ENCODE data around the gene LRIG2. TPM values are rescaled to one million over a fixed set of nuclear protein-coding genes. Genes with fewer than 3 reads are reported as not detected.

The LRIG2 gene
- total and polyA plus RNA-seq, 9 of the 15 experiments (the other 6 are each of a cell fraction or from before 2014, with no cell fraction given), result 1.8 to 28.1 (median 11.5) TPM

DNA sequence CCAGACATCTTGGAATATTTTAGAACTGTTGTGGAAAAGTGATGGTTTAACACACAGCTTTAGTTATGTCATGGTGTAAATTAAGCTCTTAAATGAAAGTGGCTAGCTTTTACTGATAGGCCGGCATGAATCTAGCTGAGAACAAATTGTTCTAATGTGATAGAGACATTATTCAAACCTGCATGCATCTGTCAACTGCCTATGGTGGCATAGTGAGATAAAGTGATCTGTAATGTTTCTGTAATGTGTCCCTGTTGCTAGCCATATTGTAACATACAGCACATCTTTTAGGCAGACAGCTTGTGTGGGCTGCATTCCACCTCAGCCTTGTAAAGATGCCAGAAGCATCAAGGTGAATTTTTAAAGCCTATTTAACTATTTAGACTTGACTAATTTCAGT lies 16.0 kb downstream of the LRIG2 start (continued):
- peak; percentile 64 for TF ChIP-seq TCF3 (CRISPR knock-in tag; IDR thresholded peaks at IDR 0.05)
- TF ChIP-seq SMARCE1 (IDR thresholded peaks at IDR 0.05), result no peak
- no peak for TF ChIP-seq PBX2 (CRISPR knock-in tag; IDR thresholded peaks at IDR 0.05; ENCODE audit: low read depth)
- peak; percentile 91 for TF ChIP-seq PBX2 (tag; conservative IDR thresholded peaks at IDR 0.05; ENCODE audit: low read depth)
- peak; percentile 44; the same call in 1 of the 2 replicates for TF ChIP-seq TAL1 (IDR thresholded peaks at IDR 0.05)
- TF ChIP-seq ARID1B (IDR thresholded peaks at IDR 0.05), result peak; percentile 65
- peak; percentile 49; the same call in 1 of the 2 replicates for TF ChIP-seq PKNOX1 (IDR thresholded peaks at IDR 0.05)
- TF ChIP-seq SMARCA4 (IDR thresholded peaks at IDR 0.05), result 0 out of 2 replicates have a peak, but pooled peaks have one; percentile 27
- peak; percentile 50; the same call in 1 of the 2 replicates for TF ChIP-seq NCOR1 (IDR thresholded peaks at IDR 0.05)
- no peak for TF ChIP-seq TSC22D4 (tag; IDR thresholded peaks at IDR 0.05)
- TF ChIP-seq CBFA2T3 (IDR thresholded peaks at IDR 0.05), result peak; percentile 76
- 0 out of 2 replicates have a peak, but pooled peaks have one; percentile 11 for TF ChIP-seq NFIC (IDR thresholded peaks at IDR 0.05)
- TF ChIP-seq STAT5A (IDR thresholded peaks at IDR 0.05; ENCODE audit: borderline replicate concordance, low read length), result peak; percentile 45; the same call in 1 of the 2 replicates
